SK-N-SH treated with all-trans-retinoic acid at 6 μM for 48 hours (cell line): Measurements from ENCODE around the gene SF3B6.

ENCODE experiments used
- ARNTL ChIP-seq: fragments of 450-650 bp; formaldehyde crosslinking; IDR thresholded peaks from 2 replicates; pipeline ENCODE4 v1.5.0; 2020; ENCODE audit warnings: low read depth, mild to moderate bottlenecking, moderate library complexity, borderline replicate concordance
- CSDC2 ChIP-seq: fragments of 250-450 bp; sonication (Bioruptor Pico); IDR thresholded peaks from 2 replicates; pipeline ENCODE4 v1.5.0; 2020; ENCODE audit warnings: mild to moderate bottlenecking, moderate library complexity
- ESRRG ChIP-seq: fragments of 250-450 bp; sonication (Bioruptor Pico); IDR thresholded peaks from 2 replicates; pipeline ENCODE4 v1.6.1; 2021; ENCODE audit warnings: mild to moderate bottlenecking
- GLIS3 ChIP-seq: fragments of 250-450 bp; sonication (Bioruptor Pico); IDR thresholded peaks from 2 replicates; pipeline ENCODE4 v1.5.0; 2020; ENCODE audit warnings: mild to moderate bottlenecking, moderate library complexity
- OSR1 ChIP-seq: fragments of 250-450 bp; sonication (Bioruptor Pico); IDR thresholded peaks from 2 replicates; pipeline ENCODE4 v1.8.0; 2022; ENCODE audit warnings: moderate library complexity, mild to moderate bottlenecking, inconsistent platforms
- RARB ChIP-seq: fragments of 250-450 bp; sonication (Bioruptor Pico); IDR thresholded peaks from 2 replicates; pipeline ENCODE4 v1.8.0; 2021; ENCODE audit warnings: mild to moderate bottlenecking, moderate library complexity
- SNAI2 ChIP-seq: fragments of 250-450 bp; sonication (Bioruptor Pico); IDR thresholded peaks from 2 replicates; pipeline ENCODE4 v1.5.0; 2020; ENCODE audit warnings: mild to moderate bottlenecking, moderate library complexity
- ZC3H10 ChIP-seq: fragments of 250-450 bp; sonication (Bioruptor Pico); IDR thresholded peaks from 2 replicates; pipeline ENCODE4 v1.5.1; 2021; ENCODE audit warnings: mild to moderate bottlenecking, moderate library complexity
- ZFP3 ChIP-seq: fragments of 250-450 bp; sonication (Bioruptor Pico); IDR thresholded peaks from 2 replicates; pipeline ENCODE4 v1.5.0; 2020; ENCODE audit warnings: mild to moderate bottlenecking, moderate library complexity
- ZFP30 ChIP-seq: fragments of 450-650 bp; formaldehyde crosslinking; IDR thresholded peaks from 2 replicates; pipeline ENCODE4 v1.5.0; 2022; ENCODE audit warnings: mild to moderate bottlenecking, moderate library complexity
- TF ChIP-seq, protein P1 (sequence below): fragments of 250-450 bp; sonication (Bioruptor Pico); IDR thresholded peaks from 2 replicates; pipeline ENCODE4 v1.5.1; 2020; ENCODE audit warnings: low read depth, mild to moderate bottlenecking, moderate library complexity
- TF ChIP-seq, protein P2 (sequence below): fragments of 250-450 bp; sonication (Bioruptor Pico); IDR thresholded peaks from 2 replicates; pipeline ENCODE4 v1.8.0; 2020; ENCODE audit warnings: mild to moderate bottlenecking, moderate library complexity, borderline replicate concordance

DNA sequence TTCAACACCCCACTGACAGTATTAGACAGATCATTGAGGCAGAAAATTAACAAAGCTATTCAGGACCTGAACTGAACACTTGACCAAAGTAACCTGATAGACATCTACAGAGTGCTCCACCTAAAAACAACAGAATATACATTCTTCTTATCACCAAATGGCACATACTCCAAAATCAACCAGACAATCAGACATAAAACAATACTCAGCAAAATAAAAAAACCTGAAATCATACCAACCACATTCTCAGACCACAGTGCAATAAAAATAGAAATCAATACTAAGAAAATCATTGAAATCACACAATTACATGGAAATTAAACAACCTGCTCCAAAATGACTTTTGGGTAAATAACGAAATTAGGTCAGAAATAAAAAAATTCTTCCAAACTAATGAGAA is 31.2 kb upstream of the SF3B6 start:
- TF ChIP-seq, protein P1, sequence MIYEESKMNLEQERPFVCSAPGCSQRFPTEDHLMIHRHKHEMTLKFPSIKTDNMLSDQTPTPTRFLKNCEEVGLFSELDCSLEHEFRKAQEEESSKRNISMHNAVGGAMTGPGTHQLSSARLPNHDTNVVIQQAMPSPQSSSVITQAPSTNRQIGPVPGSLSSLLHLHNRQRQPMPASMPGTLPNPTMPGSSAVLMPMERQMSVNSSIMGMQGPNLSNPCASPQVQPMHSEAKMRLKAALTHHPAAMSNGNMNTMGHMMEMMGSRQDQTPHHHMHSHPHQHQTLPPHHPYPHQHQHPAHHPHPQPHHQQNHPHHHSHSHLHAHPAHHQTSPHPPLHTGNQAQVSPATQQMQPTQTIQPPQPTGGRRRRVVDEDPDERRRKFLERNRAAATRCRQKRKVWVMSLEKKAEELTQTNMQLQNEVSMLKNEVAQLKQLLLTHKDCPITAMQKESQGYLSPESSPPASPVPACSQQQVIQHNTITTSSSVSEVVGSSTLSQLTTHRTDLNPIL (CRISPR knock-in tag) = no peak
- TF ChIP-seq ZFP30 (CRISPR knock-in tag) (no peak), ZC3H10 (no peak), ZFP3 (no peak), GLIS3 (CRISPR knock-in tag) (no peak), SNAI2 (CRISPR knock-in tag) (no peak), OSR1 (no peak), ESRRG (CRISPR knock-in tag) (no peak), CSDC2 (CRISPR knock-in tag) (no peak), RARB (no peak), ARNTL (CRISPR knock-in tag) (no peak)
- TF ChIP-seq, protein P2, sequence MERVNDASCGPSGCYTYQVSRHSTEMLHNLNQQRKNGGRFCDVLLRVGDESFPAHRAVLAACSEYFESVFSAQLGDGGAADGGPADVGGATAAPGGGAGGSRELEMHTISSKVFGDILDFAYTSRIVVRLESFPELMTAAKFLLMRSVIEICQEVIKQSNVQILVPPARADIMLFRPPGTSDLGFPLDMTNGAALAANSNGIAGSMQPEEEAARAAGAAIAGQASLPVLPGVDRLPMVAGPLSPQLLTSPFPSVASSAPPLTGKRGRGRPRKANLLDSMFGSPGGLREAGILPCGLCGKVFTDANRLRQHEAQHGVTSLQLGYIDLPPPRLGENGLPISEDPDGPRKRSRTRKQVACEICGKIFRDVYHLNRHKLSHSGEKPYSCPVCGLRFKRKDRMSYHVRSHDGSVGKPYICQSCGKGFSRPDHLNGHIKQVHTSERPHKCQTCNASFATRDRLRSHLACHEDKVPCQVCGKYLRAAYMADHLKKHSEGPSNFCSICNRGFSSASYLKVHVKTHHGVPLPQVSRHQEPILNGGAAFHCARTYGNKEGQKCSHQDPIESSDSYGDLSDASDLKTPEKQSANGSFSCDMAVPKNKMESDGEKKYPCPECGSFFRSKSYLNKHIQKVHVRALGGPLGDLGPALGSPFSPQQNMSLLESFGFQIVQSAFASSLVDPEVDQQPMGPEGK (CRISPR knock-in tag) = no peak
